ENCODE results near the gene ZNF860.
A peak's percentile ranks its signal among the peaks of the same experiment; 100 is the strongest.

The ZNF860 gene

DNA sequence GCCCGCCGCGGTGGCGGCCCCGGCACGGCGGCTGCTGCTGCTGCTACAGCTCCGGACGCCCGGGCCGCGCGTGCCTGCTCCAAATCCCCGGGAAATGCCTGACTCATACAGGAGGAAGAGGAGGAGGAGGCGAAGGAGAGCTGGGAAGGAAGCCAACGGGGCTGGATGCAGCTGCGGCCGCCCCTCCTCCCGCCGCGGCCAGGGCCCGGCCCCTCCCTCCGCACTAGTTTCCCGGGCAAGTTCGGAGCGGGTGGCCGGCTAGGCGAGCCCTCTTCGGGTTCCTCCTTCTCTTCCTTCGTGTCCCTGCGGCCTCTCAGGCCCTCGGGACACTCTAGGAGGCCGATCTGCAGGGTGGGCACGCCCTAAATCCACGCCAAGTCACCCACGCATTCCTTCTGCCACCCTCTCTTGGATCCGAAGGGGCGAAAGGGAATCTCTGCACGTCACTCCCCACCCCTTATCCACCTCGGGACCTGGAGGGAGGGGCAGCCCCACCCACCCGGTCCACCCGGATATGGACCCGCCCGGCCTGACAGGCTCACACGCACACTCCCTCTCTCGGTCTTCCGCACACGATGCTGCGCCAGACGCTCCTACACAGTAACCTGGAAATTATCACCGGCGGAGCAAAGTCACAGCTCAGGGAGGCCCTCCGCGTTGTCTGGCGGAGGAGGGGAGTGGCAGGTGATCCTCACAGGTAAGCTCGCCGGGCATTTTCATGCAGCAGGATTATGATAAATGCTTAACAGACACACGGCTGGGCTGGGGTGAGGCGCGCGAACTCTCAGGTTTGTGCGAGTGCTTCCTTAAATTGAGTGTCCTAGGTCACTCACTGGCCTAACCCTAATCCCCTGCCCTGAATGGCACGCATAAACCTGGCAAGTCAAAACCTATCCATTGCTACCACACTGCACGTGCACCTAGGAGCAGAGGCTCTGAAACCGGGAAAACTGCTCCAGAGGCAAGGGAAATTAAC, at the start of gene ZNF860, which contains the start of gene OSBPL10:
Gene ZNF860, plus strand, starts transcription at position 545 of the 976 bp plus-strand sequence. CDS start 7,330 bp downstream, outside the sequence.
Gene OSBPL10, minus strand, starts transcription at position 57 of the 976 bp plus-strand sequence. CDS start 83 bp downstream, outside the sequence.
- peak; percentile 83 to 84 for DNase-seq (ENCODE audit: low read depth in 2 of 2)

DNA sequence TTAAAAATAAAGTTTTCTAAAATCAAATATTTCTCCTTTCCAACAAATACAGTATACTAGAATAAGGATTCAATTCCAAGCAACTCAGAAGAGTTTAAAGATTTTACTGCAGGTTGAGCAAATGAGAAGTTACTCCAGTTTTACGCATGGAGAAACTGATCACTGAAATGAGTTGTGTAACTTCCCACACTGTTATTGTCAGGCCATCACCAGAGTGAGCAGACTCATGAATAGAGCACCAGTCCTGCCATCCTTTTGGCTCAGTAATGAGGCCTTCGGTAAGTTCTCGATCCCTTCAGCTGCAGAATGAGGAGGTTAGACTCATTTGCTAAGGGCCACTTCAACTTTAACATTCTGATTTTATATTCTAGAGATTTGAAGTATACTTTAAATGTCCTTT, 48.6 kb upstream of the ZNF860 start:
- DNase-seq (ENCODE audit: low read depth in 2 of 2): no peak

DNA sequence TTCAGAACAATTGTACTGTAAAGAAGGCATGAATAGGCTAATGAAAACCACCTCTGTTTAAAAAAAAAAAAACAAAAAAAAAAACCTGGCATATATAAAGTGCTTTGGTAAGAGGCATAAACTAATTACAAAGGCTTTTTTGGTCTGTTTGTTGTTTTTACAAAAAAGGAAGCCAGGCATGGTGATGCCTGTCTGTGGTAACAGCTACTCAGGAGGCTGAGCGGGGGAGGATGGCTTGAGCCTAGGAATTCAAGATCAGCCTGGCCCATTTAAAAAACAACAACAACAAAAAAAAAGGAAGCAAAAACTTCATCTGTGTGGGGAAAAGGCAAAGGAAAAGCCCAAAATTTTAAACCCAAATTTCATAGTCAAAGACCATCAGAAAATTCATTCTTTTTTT, 47.5 kb upstream of the ZNF860 start:
- DNase-seq (ENCODE audit: low read depth in 2 of 2): no peak

DNA sequence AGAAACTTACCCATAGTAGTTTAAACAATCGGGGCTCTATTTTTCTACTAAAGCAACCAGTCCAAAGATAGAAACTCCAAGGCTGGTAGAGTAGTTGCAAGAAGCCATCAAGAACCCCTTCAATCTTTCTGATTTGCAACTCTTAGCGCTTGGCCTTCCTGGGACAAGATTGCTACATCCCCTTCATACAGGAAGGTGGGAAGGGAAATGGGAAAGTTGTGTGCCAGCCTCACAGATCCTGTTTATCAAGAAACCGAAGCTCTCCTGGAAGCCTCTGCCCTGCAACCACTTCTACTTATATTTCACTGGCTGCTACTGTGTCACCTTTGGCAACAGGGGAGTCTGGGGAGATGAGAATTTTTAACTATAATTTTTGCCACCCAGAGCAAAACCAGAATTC, 46.7 kb upstream of the ZNF860 start:
- no peak for DNase-seq (ENCODE audit: low read depth in 2 of 2)

DNA sequence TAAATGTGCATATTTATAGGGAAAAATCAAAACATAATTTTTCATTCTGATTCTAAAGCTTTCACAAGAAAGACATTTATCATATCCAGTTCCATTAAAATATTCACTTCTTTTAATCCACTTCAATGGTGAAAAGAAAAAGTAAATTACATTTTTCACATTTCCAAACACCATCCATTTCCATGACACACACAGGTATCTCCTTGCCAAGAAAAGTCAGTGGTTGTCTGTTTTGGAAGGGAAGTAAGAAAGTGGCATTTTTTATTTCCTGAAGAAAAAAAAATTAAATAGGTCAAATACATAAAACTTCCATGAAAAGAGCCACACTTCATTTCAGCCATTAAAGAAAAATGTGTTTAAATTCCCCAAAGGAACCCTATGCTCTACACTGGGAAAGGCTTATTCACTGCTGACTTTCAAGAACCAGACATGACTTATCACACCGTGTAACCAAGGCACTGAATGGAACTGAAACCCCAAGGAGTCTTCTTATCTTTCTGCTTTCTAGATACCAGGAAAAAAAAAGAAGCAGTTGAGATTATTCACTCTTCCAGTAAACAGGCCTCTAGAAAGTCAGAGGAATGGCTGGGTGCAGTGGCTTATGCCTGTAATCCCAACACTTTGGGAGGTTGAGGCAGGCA, 45.0 kb upstream of the ZNF860 start:
- DNase-seq (ENCODE audit: low read depth in 2 of 2): no peak

- no peak for DNase-seq (ENCODE audit: low read depth in 2 of 2)
Observed at GRCh38 chr3:31937225-31937624, 44.3 kb upstream of the ZNF860 start.

DNA sequence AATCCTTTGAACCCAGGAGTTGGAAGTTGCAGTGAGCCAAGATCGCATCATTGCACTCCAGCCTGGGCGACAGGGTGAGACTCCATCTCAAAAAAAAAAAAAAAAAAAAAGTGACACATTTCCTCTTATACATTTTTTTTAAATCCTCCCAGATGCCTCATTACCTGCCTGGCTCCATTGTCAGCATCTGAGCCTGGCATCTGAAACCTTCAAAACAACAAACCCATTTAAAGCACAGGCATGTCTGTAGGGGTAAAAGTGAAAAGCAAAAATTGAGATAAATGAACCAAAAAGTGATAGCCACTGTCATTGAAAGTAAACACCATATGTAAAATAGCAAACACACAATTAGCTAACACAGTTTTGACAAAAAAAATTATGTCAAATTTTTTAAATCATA, 39.1 kb upstream of the ZNF860 start:
- no peak for DNase-seq (ENCODE audit: low read depth in 2 of 2)

- DNase-seq (ENCODE audit: low read depth in 2 of 2): no peak
Observed at GRCh38 chr3:31943041-31943440, 38.5 kb upstream of the ZNF860 start.

- DNase-seq (ENCODE audit: low read depth in 2 of 2): no peak
Observed at GRCh38 chr3:31945738-31946052, 35.9 kb upstream of the ZNF860 start.

DNA sequence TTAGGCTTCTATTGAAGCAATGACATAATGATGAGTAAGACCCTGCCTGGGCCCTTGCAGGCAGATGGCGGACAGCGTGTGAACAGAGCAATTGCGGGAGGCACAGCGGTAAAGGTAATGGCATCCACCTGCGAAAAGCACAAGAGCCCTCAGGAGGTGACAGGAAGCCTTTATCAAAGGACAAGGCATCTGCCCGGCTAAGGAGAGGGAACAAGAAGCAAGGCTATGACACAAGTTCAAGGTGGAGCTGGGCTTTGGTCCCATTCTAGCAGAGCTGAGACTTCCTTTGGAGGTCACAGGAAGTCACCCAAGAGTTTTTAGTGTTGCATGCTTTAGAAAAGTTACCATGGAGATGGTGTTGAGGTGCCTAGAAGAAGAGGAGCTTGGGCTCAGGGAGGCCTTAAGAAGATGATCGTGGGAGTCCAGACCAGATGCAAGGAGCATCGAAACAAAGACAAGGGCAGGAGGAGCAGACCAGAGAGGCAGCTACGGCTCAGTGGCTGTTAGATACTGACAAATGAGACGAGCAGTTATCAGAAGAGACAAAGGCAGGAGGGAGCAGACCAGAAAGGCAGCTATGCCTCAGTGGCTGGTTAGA, 35.0 kb upstream of the ZNF860 start:
- no peak for DNase-seq (ENCODE audit: low read depth in 2 of 2)

- no peak for DNase-seq (ENCODE audit: low read depth in 2 of 2)
Observed at GRCh38 chr3:31947162-31947561, 34.4 kb upstream of the ZNF860 start.

DNA sequence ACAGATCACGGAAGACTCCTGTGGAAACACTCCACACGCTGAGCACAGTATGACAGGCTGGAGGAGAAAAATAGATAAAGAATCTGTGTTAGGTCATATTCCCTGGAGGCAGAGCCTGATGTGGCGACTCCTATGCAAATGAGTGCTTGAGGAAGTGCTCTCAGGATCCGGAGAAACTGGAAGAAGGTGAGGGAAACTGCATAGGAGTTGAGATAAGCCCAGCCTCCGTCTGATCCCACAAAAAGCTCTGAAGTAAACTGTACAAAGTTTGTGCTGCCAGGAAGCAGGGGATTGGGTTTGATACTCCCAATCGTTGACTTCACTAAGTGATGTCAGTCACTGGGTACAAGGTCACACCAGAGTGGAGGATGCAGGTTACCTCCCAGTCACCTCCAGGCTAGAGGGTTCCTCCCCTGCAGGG, 33.9 kb upstream of the ZNF860 start:
- DNase-seq (ENCODE audit: low read depth in 2 of 2): no peak

GRCh38 chr3:31948280-31948679, 33.3 kb upstream of the ZNF860 start:
- DNase-seq (ENCODE audit: low read depth in 2 of 2): no peak

GRCh38 chr3:31952205-31952604, 29.3 kb upstream of the ZNF860 start:
- no peak for DNase-seq (ENCODE audit: low read depth in 2 of 2)

GRCh38 chr3:31953091-31953490, 28.5 kb upstream of the ZNF860 start:
- DNase-seq (ENCODE audit: low read depth in 2 of 2): no peak

DNA sequence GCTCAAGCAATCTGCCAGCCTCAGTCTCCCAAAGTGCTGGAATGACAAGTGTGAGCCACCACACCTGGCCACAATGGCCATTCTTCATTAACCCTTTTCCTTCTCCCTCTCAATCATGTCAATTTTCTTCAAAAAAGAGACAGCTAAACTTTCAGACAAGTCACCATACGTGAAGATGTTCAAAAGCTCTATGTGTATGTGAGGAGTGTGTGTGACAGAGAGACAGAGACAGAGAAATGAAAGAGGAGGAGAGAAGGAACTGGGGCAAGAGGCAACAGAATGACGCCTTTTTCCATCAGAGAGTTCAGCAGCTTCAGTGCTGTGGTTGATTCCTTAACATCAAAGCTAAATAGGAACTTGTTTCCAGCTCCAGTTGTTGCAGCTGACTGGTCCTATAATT, 27.9 kb upstream of the ZNF860 start:
- DNase-seq (ENCODE audit: low read depth in 2 of 2): no peak

DNA sequence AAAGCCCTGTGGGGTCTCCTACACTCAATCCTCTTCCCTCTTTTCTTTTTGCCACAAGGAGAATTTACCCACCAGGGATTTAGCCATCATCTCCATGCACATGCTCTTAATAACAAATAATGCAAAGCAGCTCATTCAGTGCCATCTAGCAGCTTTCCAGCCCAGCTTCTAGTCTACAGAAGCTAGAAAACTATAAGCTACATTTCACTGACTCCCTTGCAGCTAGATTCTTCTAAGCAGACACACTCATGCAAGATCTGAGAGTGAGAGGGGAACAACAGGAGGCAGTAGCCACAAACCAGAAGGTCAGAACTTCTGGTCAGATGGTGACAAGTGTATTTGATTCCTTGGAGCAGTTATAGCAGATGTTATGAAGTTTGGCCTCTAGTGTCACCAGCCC, 26.0 kb upstream of the ZNF860 start:
- no peak for DNase-seq (ENCODE audit: low read depth in 2 of 2)

DNA sequence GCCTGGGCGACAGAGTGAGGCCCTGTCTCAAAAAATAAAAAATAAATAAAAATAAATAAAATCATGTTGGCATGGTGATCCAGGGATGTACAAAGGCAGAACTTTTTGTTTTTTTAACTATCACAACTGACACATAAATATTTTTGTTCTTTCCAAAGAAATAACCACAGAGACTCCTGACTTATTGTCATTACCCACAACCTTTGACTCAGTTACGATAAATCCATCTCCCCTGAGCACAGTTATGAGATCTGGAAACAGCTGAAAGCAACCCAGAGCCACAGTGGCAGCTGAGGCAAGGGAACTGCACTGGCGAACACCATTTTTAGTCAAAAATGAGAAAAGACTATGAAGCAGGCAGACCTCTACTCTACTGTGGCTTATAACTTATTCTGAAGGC, 24.4 kb upstream of the ZNF860 start:
- DNase-seq (ENCODE audit: low read depth in 2 of 2): no peak

GRCh38 chr3:31958701-31959152, 22.8 kb upstream of the ZNF860 start:
- DNase-seq (ENCODE audit: low read depth in 2 of 2): no peak

GRCh38 chr3:31959251-31959650, 22.3 kb upstream of the ZNF860 start:
- DNase-seq (ENCODE audit: low read depth in 2 of 2): no peak

DNA sequence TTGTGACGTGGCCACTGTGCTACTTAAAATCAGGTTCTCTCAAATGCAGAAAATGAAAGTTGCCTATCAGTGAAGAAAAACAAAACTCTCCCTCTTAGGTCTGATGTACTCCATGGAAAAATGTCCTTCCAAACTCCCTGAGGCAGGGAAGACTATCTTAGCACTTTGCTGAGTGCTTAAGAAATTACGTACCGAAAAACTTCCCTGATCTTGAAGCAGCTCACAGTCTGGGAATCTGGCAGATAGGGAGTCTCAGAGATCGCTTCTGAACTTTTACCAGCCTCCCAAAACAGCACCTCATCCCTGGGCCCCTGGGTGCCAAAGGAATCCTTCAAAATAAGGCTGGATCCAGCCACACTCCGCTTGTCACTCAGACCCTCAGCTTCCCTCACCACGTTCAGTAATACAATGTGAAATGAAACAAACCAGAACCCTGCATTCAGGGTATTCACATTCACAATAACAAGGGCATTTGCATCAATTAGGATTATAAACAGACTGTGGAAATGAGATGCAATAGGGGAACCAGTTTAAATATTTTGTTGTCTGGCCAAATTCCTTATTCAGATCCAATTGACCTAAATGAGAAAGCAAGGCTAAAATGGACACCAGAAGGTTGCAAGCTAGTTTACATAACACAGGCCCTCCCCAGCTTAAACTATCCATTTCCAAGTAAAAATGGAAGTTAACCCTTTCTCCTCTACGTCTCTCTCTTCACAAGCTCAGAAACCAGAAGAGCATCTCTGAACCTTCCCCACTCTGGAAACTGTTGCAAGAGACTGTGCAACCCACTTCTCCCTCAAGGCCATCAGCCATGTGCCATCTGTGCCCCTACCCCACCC, 21.4 kb upstream of the ZNF860 start:
- no peak for DNase-seq (ENCODE audit: low read depth in 2 of 2)
